ENCODE data around the gene DYNLT4.

The DYNLT4 gene

DNA sequence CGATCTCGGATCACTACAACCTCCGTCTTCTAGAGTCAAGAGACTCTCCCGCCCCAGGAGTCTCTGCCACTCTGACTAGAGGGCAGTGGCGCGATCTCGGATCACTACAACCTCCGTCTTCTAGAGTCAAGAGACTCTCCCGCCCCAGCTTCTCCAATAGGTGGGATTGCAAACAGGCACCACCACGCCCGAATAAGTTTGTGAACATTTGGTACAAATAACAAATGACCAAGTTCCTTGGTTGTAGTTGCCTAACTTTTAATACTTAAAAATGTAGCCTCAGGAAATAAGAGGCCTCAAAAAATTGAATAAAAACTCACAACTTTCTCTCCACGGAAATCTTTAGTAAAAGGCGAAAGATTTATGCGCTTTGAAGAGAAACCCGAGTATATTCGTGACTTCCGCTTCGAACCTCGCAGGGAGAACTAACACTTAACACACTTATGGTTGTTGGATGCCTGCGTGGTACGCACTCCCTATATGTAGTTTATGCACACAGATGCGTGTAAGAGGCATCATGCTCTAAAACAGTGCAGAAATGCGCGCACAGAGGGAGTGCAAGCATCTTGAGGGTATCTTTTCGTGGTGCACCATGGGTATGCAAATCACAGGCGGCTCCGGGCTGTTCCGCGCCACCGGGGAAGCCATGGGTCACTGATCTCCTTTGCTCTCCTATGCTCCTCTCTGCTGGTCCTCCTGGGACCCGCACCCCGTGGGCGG is 12.6 kb upstream of the DYNLT4 start:
- Histone ChIP-seq H3K27me3 (ENCODE audit: control insufficient read depth, low read length) (no peaks in the 10 kb centered on the region), H3K27ac (ENCODE audit: low read depth, low read length) (peak overlapping the region; percentile 87), H4K20me1 (ENCODE audit: control insufficient read depth, insufficient read depth, low read depth, low read length) (no peaks in the 10 kb centered on the region), H3K4me2 (ENCODE audit: low read length) (peak overlapping the region; percentile 92), H3K9me2 (replicated peaks; ENCODE audit: control insufficient read depth, low read length) (no peaks in the 10 kb centered on the region), H3K4me3 (ENCODE audit: low read length) (peak overlapping the region; percentile 76), H3K9me3 (ENCODE audit: control insufficient read depth, insufficient read depth, low read length) (no peaks in the 10 kb centered on the region), H3K79me2 (ENCODE audit: control insufficient read depth, low read length) (no peaks in the 10 kb centered on the region), H3K36me3 (ENCODE audit: control insufficient read depth, low read length) (no peaks in the 10 kb centered on the region), H3F3A (ENCODE audit: control insufficient read depth, insufficient read depth) (peaks cover 13% of the 10 kb centered on the region), H3K4me1 (ENCODE audit: control insufficient read depth, low read length) (peaks cover 30% of the 10 kb centered on the region)
- TF ChIP-seq, protein P1, sequence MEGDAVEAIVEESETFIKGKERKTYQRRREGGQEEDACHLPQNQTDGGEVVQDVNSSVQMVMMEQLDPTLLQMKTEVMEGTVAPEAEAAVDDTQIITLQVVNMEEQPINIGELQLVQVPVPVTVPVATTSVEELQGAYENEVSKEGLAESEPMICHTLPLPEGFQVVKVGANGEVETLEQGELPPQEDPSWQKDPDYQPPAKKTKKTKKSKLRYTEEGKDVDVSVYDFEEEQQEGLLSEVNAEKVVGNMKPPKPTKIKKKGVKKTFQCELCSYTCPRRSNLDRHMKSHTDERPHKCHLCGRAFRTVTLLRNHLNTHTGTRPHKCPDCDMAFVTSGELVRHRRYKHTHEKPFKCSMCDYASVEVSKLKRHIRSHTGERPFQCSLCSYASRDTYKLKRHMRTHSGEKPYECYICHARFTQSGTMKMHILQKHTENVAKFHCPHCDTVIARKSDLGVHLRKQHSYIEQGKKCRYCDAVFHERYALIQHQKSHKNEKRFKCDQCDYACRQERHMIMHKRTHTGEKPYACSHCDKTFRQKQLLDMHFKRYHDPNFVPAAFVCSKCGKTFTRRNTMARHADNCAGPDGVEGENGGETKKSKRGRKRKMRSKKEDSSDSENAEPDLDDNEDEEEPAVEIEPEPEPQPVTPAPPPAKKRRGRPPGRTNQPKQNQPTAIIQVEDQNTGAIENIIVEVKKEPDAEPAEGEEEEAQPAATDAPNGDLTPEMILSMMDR (IDR thresholded peaks at IDR 0.05; ENCODE audit: low read depth, low read length, poor library complexity, severe bottlenecking) = no peak
- TF ChIP-seq EZH2phosphoT487 (IDR thresholded peaks at IDR 0.05; ENCODE audit: borderline replicate concordance, low read length) = no peak

DNA sequence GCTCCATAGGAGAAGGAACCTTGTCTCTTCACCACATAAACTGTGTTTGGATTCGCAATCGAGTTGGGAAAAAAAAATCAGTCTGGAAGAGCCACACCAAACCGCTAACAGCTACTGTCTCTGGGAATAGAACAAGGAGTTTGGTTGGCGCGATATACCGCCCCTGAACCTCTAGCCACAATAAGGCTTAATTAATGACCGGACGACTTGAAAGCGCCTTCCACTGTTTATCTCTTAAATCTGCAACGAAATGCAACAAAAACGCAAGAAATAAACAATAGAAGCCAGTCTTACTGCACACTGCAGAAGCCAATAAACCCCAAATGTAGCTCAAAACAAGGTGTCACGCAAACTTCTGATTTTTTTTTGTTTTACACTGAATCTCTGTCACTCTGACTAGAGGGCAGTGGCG is 12.1 kb upstream of the DYNLT4 start:
- Histone ChIP-seq H3K9me2 (replicated peaks; ENCODE audit: control insufficient read depth, low read length) (no peaks in the 10 kb centered on the region), H3K4me3 (ENCODE audit: low read length) (peak overlapping the region; percentile 76), H3K79me2 (ENCODE audit: control insufficient read depth, low read length) (no peaks in the 10 kb centered on the region), H3K4me2 (ENCODE audit: low read length) (peak overlapping the region; percentile 92), H4K20me1 (ENCODE audit: control insufficient read depth, insufficient read depth, low read depth, low read length) (no peaks in the 10 kb centered on the region), H3K27ac (ENCODE audit: low read depth, low read length) (peak overlapping the region; percentile 87), H3F3A (ENCODE audit: control insufficient read depth, insufficient read depth) (peaks cover 13% of the 10 kb centered on the region), H3K9me3 (ENCODE audit: control insufficient read depth, insufficient read depth, low read length) (no peaks in the 10 kb centered on the region), H3K27me3 (ENCODE audit: control insufficient read depth, low read length) (no peaks in the 10 kb centered on the region), H3K4me1 (ENCODE audit: control insufficient read depth, low read length) (peaks cover 35% of the 10 kb centered on the region), H3K36me3 (ENCODE audit: control insufficient read depth, low read length) (no peaks in the 10 kb centered on the region)
- TF ChIP-seq EZH2phosphoT487 (IDR thresholded peaks at IDR 0.05; ENCODE audit: borderline replicate concordance, low read length) = no peak
- TF ChIP-seq, protein P1 (IDR thresholded peaks at IDR 0.05; ENCODE audit: low read depth, low read length, poor library complexity, severe bottlenecking) = peak; percentile 31

DNA sequence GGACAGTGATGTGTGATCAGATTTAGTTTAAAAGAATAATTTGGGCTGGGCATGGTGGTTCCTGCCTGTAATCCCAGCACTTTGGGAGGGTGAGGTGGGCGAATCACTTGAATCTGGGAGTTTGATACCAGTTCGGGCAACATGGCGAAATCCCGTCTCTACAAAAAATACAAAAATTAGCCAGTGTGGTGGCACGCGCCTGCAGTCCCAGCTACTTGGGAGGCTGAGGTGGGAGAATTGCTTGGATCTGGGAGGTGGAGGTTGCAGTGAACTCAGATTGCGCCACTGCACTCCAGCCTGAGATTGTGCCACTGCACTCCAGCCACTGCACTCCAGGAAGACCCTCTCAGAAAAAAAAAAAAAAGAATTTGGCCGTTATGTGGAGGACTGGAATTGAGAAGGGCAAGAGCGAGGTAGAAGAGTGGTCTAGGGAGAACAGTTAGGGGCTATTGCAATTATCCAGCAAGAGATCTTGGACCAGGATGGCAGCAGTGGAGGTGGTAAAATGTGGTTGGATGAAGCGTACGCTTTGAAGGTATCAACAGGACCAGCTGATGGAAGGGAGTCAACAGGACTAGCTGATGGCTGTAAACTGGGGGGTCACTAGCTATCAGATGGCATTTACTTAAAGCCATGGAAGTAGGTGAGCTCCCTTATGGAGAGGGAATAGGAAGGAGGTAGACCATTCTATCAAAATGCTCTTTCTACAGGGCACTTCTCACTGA is 10.8 kb upstream of the DYNLT4 start:
- no peak overlapping the region for H3K27ac ChIP-seq (ENCODE audit: low read depth, low read length)
- peaks cover 13% of the 10 kb centered on the region for H3F3A ChIP-seq (ENCODE audit: control insufficient read depth, insufficient read depth)
- TF ChIP-seq, protein P1 (IDR thresholded peaks at IDR 0.05; ENCODE audit: low read depth, low read length, poor library complexity, severe bottlenecking) = no peak
- no peak for TF ChIP-seq EZH2phosphoT487 (IDR thresholded peaks at IDR 0.05; ENCODE audit: borderline replicate concordance, low read length)

More for the DNA sequence above, 10.8 kb upstream of the DYNLT4 start:
- Histone ChIP-seq H3K9me3 (ENCODE audit: control insufficient read depth, insufficient read depth, low read length) (no peaks in the 10 kb centered on the region), H4K20me1 (ENCODE audit: control insufficient read depth, insufficient read depth, low read depth, low read length) (no peaks in the 10 kb centered on the region), H3K4me1 (ENCODE audit: control insufficient read depth, low read length) (peaks cover 47% of the 10 kb centered on the region), H3K4me3 (ENCODE audit: low read length) (no peak overlapping the region), H3K9me2 (replicated peaks; ENCODE audit: control insufficient read depth, low read length) (no peaks in the 10 kb centered on the region), H3K79me2 (ENCODE audit: control insufficient read depth, low read length) (no peaks in the 10 kb centered on the region), H3K4me2 (ENCODE audit: low read length) (no peak overlapping the region), H3K27me3 (ENCODE audit: control insufficient read depth, low read length) (no peaks in the 10 kb centered on the region), H3K36me3 (ENCODE audit: control insufficient read depth, low read length) (no peaks in the 10 kb centered on the region)

Measured in DOHH2 (cell line).